NCI-H524 treated with DMSO at 0.1 percent for 48 hours (cell line): ENCODE data around the gene C2CD5.
"Not testable (repeated sequence)": the region's sequence is repeated elsewhere in the genome, so short reads cannot be mapped to it uniquely, and the experiment has no call there.

Experiments used
- DNase-seq: peaks from one replicate; lab custom pipeline; 2025; lab: John Stamatoyannopoulos, UW

Gene C2CD5, protein sequence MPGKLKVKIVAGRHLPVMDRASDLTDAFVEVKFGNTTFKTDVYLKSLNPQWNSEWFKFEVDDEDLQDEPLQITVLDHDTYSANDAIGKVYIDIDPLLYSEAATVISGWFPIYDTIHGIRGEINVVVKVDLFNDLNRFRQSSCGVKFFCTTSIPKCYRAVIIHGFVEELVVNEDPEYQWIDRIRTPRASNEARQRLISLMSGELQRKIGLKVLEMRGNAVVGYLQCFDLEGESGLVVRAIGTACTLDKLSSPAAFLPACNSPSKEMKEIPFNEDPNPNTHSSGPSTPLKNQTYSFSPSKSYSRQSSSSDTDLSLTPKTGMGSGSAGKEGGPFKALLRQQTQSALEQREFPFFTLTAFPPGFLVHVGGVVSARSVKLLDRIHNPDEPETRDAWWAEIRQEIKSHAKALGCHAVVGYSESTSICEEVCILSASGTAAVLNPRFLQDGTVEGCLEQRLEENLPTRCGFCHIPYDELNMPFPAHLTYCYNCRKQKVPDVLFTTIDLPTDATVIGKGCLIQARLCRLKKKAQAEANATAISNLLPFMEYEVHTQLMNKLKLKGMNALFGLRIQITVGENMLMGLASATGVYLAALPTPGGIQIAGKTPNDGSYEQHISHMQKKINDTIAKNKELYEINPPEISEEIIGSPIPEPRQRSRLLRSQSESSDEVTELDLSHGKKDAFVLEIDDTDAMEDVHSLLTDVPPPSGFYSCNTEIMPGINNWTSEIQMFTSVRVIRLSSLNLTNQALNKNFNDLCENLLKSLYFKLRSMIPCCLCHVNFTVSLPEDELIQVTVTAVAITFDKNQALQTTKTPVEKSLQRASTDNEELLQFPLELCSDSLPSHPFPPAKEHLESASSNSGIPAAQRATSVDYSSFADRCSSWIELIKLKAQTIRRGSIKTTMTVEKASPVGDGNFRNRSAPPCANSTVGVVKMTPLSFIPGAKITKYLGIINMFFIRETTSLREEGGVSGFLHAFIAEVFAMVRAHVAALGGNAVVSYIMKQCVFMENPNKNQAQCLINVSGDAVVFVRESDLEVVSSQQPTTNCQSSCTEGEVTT

GRCh38 chr12:22544038-22544979 lies at the start of gene C2CD5:
C2CD5 (minus strand) TSS chr12:22544542; CDS start chr12:22544150, 392 bp downstream.
- peak; percentile 69 for DNase-seq

DNA sequence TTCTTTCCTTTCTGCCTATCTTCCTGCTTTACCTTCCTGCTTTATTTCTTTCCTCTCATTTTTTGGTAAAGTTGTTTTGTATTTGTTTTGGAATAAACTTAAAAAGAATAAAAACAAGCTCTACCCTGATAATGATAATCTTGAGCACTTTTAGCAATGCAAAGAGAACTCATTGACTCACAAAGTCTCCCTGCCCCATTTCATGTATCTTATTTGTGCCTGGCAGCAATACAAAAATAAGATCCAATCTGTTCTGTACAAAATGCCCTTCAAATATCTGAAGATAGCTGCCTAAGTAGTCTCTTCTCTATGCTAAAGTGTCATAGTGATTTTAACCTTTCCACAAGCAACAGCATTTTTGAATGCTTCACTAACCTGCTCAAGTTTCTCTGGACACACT lies 49.5 kb upstream of the C2CD5 start:
- no peak for DNase-seq

GRCh38 chr12:22588817-22589216 lies 44.5 kb upstream of the C2CD5 start:
- no peak for DNase-seq

DNA sequence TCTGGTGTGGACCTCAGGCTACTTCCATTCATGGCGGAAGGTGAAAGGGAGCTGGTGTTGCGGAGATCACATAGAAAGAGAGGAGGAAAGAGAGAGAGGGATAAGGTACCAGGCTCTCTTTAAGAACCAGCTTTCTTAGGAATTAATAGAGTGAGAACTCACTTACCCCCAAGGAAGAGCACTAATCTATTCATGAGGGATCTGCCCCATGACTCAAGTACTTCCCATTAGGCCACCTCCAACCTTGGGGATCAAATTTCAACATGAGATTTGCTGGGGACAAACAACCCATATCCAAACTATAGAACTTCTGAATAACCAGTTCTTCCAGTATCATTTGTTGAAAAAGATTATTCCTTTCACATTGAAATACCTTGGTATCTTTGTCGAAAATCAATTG lies 34.0 kb upstream of the C2CD5 start:
- DNase-seq: no peak

GRCh38 chr12:22577667-22578066 lies 33.3 kb upstream of the C2CD5 start:
- no peak for DNase-seq

DNA sequence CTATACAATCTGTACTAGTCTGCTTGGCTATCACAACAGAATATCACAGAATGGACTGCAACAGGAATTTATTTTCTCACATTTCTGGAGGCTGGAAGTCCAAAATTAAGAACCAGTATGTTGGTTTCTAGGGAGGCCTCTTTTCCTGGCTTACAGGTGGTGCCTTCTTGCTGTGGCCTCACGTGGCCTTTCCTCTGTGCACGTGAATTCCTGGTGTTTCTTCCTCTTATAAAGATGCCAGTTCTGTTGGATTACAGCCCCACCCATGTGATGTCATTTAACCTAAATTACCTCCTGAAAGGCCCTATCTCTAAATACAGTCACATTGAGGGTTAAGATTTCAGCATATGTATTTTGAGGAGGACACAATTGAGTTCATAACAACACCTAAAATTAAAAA lies 32.1 kb upstream of the C2CD5 start:
- no peak for DNase-seq

DNA sequence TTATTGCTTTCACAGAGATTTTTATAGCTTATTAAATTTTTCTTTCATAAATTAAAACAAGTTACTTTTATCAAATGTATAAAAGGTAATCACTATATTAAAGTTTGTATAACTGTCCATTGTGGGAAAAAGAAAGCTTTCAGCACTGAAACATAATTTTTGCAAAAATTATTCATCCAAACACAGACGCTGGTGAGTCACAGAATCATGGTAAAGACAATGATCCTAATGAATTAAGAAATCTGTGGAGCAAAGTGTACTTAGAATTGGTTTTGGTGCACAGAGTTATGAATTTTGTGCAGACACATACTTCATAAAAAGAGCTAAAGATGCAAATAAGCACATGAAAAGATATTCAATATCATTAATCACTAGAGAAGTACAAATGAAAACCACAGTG lies 31.7 kb upstream of the C2CD5 start:
- DNase-seq: no peak

DNA sequence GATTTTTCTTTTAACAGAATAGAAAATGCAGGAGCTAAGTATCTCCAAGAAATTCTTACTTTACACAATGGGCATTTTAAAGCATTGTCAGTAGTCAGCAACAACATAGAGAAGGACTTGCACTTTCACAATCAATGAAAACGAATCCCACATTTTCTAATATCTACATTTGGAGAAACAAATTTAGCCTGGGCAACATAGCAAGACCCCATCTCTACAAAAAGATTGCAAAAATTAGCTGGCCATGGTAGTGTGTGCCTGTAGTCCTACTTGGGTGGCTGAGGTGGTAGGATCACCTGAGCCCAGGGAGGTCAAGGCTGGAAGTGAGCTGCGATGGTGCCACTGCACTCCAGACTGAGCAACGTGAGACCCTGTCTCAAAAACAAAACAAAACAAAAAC lies 30.6 kb upstream of the C2CD5 start:
- no peak for DNase-seq

GRCh38 chr12:22573181-22573580 lies 28.8 kb upstream of the C2CD5 start:
- DNase-seq: no peak

DNA sequence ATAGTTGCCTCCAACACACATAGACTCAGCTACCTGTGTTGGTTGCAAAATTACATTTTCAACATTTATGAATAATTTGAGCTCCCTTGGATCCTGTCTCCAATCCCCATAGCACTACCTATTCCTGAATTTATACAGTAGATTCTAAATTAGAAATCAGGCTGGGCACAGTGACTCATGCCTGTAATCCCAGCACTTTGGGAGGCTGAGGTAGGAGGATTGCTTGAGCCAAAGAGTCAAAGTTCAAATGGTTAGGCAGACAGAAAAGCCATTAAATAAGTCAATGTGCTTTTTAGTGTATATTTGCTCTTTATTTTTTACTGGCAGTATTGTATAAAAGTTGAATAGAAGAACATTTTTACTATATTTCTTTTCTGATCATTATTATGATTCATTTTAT lies 24.9 kb upstream of the C2CD5 start:
- DNase-seq: no peak

DNA sequence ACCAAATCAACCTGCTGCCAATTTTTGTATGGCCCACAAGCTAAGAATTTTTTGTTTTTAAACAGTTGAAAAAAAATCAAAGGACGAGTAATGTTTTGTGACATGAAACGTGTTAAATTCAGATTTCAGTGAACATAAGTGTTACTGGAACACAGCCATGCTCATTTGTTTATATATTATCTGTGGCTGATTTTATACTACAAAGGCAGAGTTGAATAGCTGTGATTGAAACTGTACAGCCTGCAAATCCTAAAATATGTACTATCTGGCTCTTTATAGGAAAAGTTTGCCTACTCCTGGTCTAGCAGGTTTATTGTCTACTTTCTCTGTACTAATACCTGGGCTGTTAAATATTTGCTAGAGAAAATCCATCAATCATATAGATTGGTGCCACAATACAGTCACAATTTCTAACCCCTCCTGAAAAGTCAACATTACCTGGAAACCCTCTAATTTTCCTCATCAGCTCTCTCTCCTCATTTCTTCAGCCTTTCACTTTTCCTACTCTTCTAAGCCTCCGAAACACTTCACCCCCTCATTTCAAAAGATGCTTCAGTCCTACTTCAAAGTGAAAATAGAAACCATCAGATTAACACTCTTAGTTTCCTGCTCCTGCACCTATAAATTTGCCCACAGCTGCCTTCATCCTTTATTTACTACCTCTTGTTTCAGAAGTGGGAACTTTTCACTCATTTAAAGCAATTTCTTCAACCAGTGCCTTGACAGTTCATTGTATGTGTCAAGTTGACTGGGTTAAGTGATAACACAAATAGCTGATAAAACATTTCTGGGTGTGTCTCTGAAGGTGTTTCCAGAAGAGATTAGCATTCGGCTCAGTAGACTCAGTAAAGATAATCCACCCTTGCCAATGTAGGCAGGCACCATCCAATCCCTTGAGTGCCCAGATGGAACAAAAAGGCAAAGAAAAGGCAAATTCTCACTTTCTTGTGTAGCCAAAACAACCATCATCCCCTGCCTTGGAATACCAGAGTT lies 18.0 kb upstream of the C2CD5 start:
- no peak for DNase-seq

DNA sequence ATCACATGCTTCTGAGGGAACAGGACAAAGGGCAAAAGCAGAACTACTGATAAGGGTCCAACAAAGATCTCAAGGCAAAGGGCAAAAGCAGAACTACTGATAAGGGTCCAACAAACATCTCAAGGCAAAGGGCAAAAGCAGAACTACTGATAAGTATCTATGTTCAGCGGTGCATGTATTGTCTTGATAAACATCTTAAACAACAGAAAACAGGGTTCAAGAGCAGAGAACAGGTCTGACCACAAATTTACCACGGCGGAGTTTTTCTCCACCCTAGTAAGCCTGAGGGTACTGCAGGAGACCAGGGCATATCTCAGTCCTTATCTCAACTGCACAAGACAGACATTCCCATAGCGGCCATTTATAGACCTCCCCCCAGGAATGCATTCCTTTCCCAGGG lies 10.4 kb upstream of the C2CD5 start:
- not testable (repeated sequence) for DNase-seq

GRCh38 chr12:22551624-22552023 lies 7.3 kb upstream of the C2CD5 start:
- DNase-seq: no peak

GRCh38 chr12:22545255-22545654 lies 913 bp upstream of the C2CD5 start:
- no peak for DNase-seq

DNA sequence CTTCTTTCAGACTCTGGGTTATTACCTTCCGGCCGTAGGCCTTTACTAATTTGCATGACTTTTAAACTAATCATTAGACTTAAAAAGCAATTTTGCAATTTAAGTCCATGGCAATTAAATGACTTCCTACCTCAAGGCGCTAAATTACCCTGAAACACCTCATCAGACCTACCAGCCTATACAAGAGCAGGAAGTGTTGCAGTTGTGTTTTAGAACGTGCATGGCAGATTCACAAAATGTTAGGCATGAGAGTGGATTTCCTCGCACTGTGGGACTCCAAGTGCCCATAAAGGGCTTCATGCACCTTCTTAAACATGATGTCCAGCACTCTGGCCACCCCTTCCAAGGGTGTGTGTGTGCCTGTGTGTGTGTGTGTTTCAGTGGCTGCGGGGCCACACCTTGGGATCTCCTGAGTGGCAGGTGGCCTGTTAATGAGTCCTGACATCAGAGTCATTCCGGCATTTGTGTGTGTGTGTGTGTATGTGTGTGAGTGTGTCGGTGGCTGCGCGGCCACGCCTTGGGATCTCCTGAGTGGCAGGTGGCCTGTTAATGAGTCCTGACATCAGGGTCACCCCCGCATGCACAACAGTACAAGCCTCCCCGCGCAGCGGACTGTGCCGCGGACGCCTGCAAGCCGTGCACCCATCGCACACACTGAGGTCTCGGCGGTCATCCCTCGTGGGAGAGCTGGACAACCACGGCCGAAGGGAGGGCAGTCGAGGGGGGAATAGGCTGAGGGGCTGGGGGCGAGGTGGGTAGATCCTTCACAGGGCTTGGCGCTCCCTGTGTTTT lies 900 bp downstream of the C2CD5 start:
- DNase-seq: peak; percentile 20

GRCh38 chr12:22541496-22542155 lies 2.7 kb downstream of the C2CD5 start:
- DNase-seq: no peak

- DNase-seq: no peak
Measured at GRCh38 chr12:22539055-22539454, 5.3 kb downstream of the C2CD5 start.

DNA sequence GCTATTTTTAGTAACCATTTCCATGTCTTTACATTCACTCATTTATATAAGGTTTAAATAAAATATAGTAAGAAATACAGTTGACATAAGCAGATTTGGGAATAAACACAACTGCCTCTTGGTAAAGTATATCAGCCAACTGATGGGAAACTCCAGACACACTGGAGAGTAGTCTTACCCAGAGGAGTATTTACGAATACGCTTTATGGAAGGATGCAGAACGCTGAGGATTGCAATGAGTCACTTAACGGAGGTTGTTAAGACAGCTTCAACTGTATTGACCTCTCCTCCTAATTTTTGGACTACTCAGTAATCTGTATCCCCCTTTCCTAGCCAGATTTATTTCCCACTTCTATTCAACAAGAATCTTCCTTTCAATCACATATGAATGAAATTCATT lies 6.0 kb downstream of the C2CD5 start:
- no peak for DNase-seq

DNA sequence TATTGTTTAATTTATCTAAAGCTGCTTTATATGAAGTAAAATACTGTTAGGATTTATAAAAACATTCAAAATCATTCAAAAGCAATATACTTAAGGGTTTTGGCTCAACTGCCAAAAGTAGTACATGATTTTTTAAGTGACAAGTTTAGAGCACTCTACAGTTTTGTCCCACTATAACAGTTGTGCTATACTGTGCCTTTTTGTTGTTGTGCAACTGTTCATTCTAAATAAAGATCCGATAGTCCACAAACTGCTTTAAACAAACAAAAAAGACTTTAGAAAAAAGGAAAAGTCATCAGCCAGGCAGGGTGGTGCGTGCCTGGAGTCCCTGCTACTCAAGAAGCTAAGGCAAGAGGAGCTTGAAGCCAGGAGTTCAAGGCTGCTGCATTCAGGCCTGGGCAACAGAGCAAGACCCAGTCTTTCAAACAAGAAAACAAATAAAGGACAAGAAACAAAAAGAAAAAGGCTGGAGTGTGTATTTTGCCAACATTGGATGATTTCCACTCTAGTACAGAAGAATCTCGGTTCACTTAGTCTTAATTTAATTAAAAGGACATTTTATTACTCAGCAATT lies 7.3 kb downstream of the C2CD5 start:
- no peak for DNase-seq
